IMR-90 (cell line): ENCODE measurements around the gene DCDC1. TPM values are rescaled to one million over a fixed set of nuclear protein-coding genes. Genes with fewer than 3 reads are reported as not detected.

ENCODE experiments used
- ATAC-seq: fragments of 200-7000 bp; cut with Tn5 transposase; 2 replicates; pipeline ENCODE4 v1.9.1; 2020; ENCODE audit warnings: low read depth, mild to moderate bottlenecking, moderate library complexity
- BruUV-seq: library from RNA; stranded (reverse); fragments of 400-500 nt; replicated peaks from 2 replicates; lab custom pipeline; 2021; lab: Mats Ljungman, UMichigan
- CTCF ChIA-PET: fragments of 300-600 bp; formaldehyde crosslinking; extraction: SDS; loops from one replicate; lab custom pipeline; 2021; ENCODE audit warnings: antibody characterized with exemption; lab: Yijun Ruan, JAX
- POLR2A ChIA-PET: fragments of 300-600 bp; sonication (Branson Sonifier 250); formaldehyde crosslinking; loops from one replicate; lab custom pipeline; 2022; ENCODE audit warnings: antibody characterized with exemption; ENCODE audit not compliant: unreplicated experiment; lab: Charles Lee
- DNase-seq: peaks from one replicate; pipeline ENCODE4 v3.0.0; 2013
- H2AFZ ChIP-seq: replicated peaks from 2 replicates; pipeline ENCODE3; 2013; ENCODE audit warnings: low read length, mild to moderate bottlenecking; ENCODE audit not compliant: poor library complexity
- H2AK5ac ChIP-seq: 2 replicates; pipeline ENCODE4 v1.6.1; 2013; ENCODE audit warnings: low read depth, low read length, inconsistent platforms
- H2AK9ac ChIP-seq: replicated peaks from 2 replicates; pipeline ENCODE3; 2013; ENCODE audit warnings: mild to moderate bottlenecking, low read depth, low read length, moderate library complexity; ENCODE audit not compliant: poor library complexity
- H2BK120ac ChIP-seq: 2 replicates; pipeline ENCODE4 v1.6.1; 2013; ENCODE audit warnings: low read depth, low read length, inconsistent platforms
- H2BK15ac ChIP-seq: 3 replicates; pipeline ENCODE4 v1.6.1; 2013; ENCODE audit warnings: low read depth, low read length, inconsistent platforms
- H2BK20ac ChIP-seq: 2 replicates; pipeline ENCODE4 v1.6.1; 2013; ENCODE audit warnings: low read depth, mild to moderate bottlenecking, inconsistent platforms, low read length, moderate library complexity
- H2BK5ac ChIP-seq: 2 replicates; pipeline ENCODE4 v1.6.1; 2013; ENCODE audit warnings: mild to moderate bottlenecking, low read depth, low read length, inconsistent platforms; ENCODE audit not compliant: poor library complexity, severe bottlenecking
- H3K14ac ChIP-seq: replicated peaks from 2 replicates; pipeline ENCODE4 v1.6.1; 2013; ENCODE audit warnings: low read depth, low read length, inconsistent platforms
- H3K18ac ChIP-seq: 2 replicates; pipeline ENCODE4 v1.6.1; 2013; ENCODE audit warnings: low read depth, low read length, control low read depth
- H3K23ac ChIP-seq: 2 replicates; pipeline ENCODE4 v1.6.1; 2013; ENCODE audit warnings: low read depth, low read length, inconsistent platforms
- H3K27ac ChIP-seq: 2 replicates; pipeline ENCODE4 v1.5.1; 2013; ENCODE audit warnings: mild to moderate bottlenecking, control low read depth, low read length; ENCODE audit not compliant: insufficient read depth
- H3K27me3 ChIP-seq: 2 replicates; pipeline ENCODE4 v1.6.1; 2013; ENCODE audit warnings: low read length; ENCODE audit not compliant: control insufficient read depth, insufficient read depth
- H3K36me3 ChIP-seq: 2 replicates; pipeline ENCODE4 v1.6.1; 2013; ENCODE audit warnings: low read length, mixed read lengths; ENCODE audit not compliant: control insufficient read depth, insufficient read depth
- H3K4ac ChIP-seq: 2 replicates; pipeline ENCODE4 v1.6.1; 2013; ENCODE audit warnings: low read depth, low read length, inconsistent platforms
- H3K4me1 ChIP-seq: 2 replicates; pipeline ENCODE4 v1.6.1; 2013; ENCODE audit warnings: low read length, mixed read lengths; ENCODE audit not compliant: control insufficient read depth, insufficient read depth
- H3K4me2 ChIP-seq: 2 replicates; pipeline ENCODE4 v1.6.1; 2013; ENCODE audit warnings: low read depth, mild to moderate bottlenecking, control low read depth, low read length, moderate library complexity
- H3K4me3 ChIP-seq: 2 replicates; pipeline ENCODE4 v1.5.1; 2013; ENCODE audit warnings: low read depth, mild to moderate bottlenecking, control low read depth, low read length, moderate library complexity; ENCODE audit not compliant: insufficient read depth
- H3K56ac ChIP-seq: 2 replicates; pipeline ENCODE4 v1.6.1; 2013; ENCODE audit warnings: low read length, inconsistent platforms; ENCODE audit not compliant: insufficient read depth; ENCODE audit errors: extremely low read depth
- H3K79me1 ChIP-seq, 2 experiments: 2 replicates each; pipeline ENCODE4 v1.6.1; 2013; ENCODE audit warnings: low read length in 2 of 2, inconsistent platforms in 1 of 2, low read depth in 1 of 2
- H3K9ac ChIP-seq: 2 replicates; pipeline ENCODE4 v1.6.1; 2013; ENCODE audit warnings: low read depth, low read length, control low read depth
- H3K9me1 ChIP-seq: 2 replicates; pipeline ENCODE4 v1.6.1; 2013; ENCODE audit warnings: low read length, inconsistent platforms; ENCODE audit not compliant: insufficient read depth
- H3K9me3 ChIP-seq: 2 replicates; pipeline ENCODE4 v1.6.1; 2013; ENCODE audit warnings: low read length; ENCODE audit not compliant: control insufficient read depth, insufficient read depth
- H4K20me1 ChIP-seq: 2 replicates; pipeline ENCODE4 v1.6.1; 2013; ENCODE audit warnings: low read length, inconsistent platforms; ENCODE audit not compliant: insufficient read depth
- H4K5ac ChIP-seq: 2 replicates; pipeline ENCODE4 v1.6.1; 2013; ENCODE audit warnings: mild to moderate bottlenecking, low read depth, low read length, control low read depth
- H4K8ac ChIP-seq, 2 experiments: 2 replicates each; pipeline ENCODE4 v1.6.1; 2013; ENCODE audit warnings: low read depth in 2 of 2, low read length in 2 of 2, control low read depth in 1 of 2, inconsistent platforms in 1 of 2
- H4K91ac ChIP-seq: 2 replicates; pipeline ENCODE4 v1.6.1; 2013; ENCODE audit warnings: low read depth, low read length, inconsistent platforms; ENCODE audit not compliant: insufficient read depth
- MAZ ChIP-seq: IDR thresholded peaks from 2 replicates; pipeline ENCODE4 v1.6.1; 2012; ENCODE audit warnings: low read depth, mild to moderate bottlenecking, low read length, improper control_type of control experiment, moderate library complexity, borderline replicate concordance
- RFX5 ChIP-seq: IDR thresholded peaks from 2 replicates; pipeline ENCODE4 v1.8.0; 2012; ENCODE audit warnings: low read depth, mild to moderate bottlenecking, low read length, moderate library complexity
- WGBS, 2 experiments: methylation state at CpG; one replicate each; pipeline versions ENCODE4 v1.1.5 to v1.1.7; 2013; ENCODE audit warnings: missing lambda C conversion rate in 2 of 2; ENCODE audit not compliant: insufficient read length in 1 of 2; ENCODE audit errors: extremely low coverage in 2 of 2; 5-methylcytosine and 5-hydroxymethylcytosine counted together
- dilution Hi-C: fragments of 300-500 bp; cut with HindIII; formaldehyde crosslinking; loops from one replicate; pipeline ENCODE4 v1.14.3; 2018; ENCODE audit warnings: low sequenced_read_pairs; ENCODE audit not compliant: unreplicated experiment
- in situ Hi-C: fragments of 300-500 bp; cut with MboI; formaldehyde crosslinking; loops from 3 replicates; pipeline ENCODE4 v1.14.3; 2019; ENCODE audit warnings: low sequenced_read_pairs, inconsistent platforms, mixed read lengths
- intact Hi-C: fragments of 100-400 bp; cut with micrococcal nuclease; formaldehyde crosslinking; loops from 2 replicates; pipeline ENCODE4 v1.10.0; 2022
- polyA plus RNA-seq, 3 experiments: library from polyadenylated mRNA; depleted of rRNA; stranded (reverse); fragments of >200 nt; gene quantifications; 2 replicates each; pipeline ENCODE4 v1.2.3, GENCODE V29; 2012; ENCODE audit warnings: low replicate concordance in 1 of 3
- total RNA-seq: library from RNA; depleted of rRNA; stranded (reverse); fragments of >200 nt; gene quantifications from 2 replicates; pipeline ENCODE4 v1.2.3, GENCODE V29; 2012

DCDC1 gene
- total and polyA plus RNA-seq, 2 of the 4 experiments (the other 2 are of a cell fraction), result not detected

- H3K4me1 ChIP-seq, result no peaks in the 10 kb centered on the region
- H3K56ac ChIP-seq, result no peak overlapping the region
- no peak for ATAC-seq
- H4K8ac ChIP-seq, result no peak overlapping the region
- no TSS peak for BruUV-seq
- no peak for TF ChIP-seq RFX5
- TF ChIP-seq MAZ, result no peak
- no CpG with 5 or more reads among the region's 3 CpGs for WGBS, 2 experiments
- H3K9me3 ChIP-seq, result no peaks in the 10 kb centered on the region
- H3K27ac ChIP-seq, result no peak overlapping the region
- H3K36me3 ChIP-seq, result no peaks in the 10 kb centered on the region
- no peak overlapping the region for H4K91ac ChIP-seq
- H3K27me3 ChIP-seq, result no peaks in the 10 kb centered on the region
- no peak overlapping the region for H2AK5ac ChIP-seq
- H2AK9ac ChIP-seq, result no peak overlapping the region
- no peak overlapping the region for H3K9ac ChIP-seq
- H2BK15ac ChIP-seq, result no peak overlapping the region
- no peak overlapping the region for H4K5ac ChIP-seq
- H2BK5ac ChIP-seq, result no peak overlapping the region
- H2BK120ac ChIP-seq, result no peak overlapping the region
- no peak overlapping the region for H3K4me3 ChIP-seq
- POLR2A ChIA-PET, result no interaction called here
- no peak overlapping the region for H2BK20ac ChIP-seq
- CTCF ChIA-PET, result interaction anchor here (0.6 kb wide), 1 partner anchor 1282 kb away, joined by 5 read pairs; no protein-coding TSS in a partner anchor
- H3K79me1 ChIP-seq, result no peaks in the 10 kb centered on the region
- no peak overlapping the region for H3K14ac ChIP-seq
- H2AFZ ChIP-seq, result no peak overlapping the region
- DNase-seq, result no peak
- intact Hi-C loops (no loop called here), in situ Hi-C loops (no loop called here), dilution Hi-C loops (no loop called here)
- H3K4me2 ChIP-seq, result no peak overlapping the region
- no peak overlapping the region for H3K23ac ChIP-seq
- H3K4ac ChIP-seq, result no peak overlapping the region
- no peaks in the 10 kb centered on the region for H3K9me1 ChIP-seq
- no peak overlapping the region for H3K18ac ChIP-seq
- no peaks in the 10 kb centered on the region for H4K20me1 ChIP-seq
Observed at GRCh38 chr11:31001427-31001826, 368.1 kb downstream of the DCDC1 start.
